K562 (cell line): ENCODE measurements around the gene FPGS. TPM values are rescaled to one million over a fixed set of nuclear protein-coding genes. Genes with fewer than 3 reads are reported as not detected.
A peak's percentile ranks its signal among the peaks of the same experiment; 100 is the strongest.

Source experiments
- ATF7 ChIP-seq: fragments of 450-650 bp; IDR thresholded peaks from 2 replicates; pipeline ENCODE4 v1.7.1; 2014; ENCODE audit warnings: mild to moderate bottlenecking, moderate library complexity
- BRCA1 ChIP-seq, 2 experiments: fragments of 450-650 bp in 1 of 2; sonication (generic) in 1 of 2; formaldehyde crosslinking in 1 of 2; IDR thresholded peaks; 2 replicates each; pipeline versions ENCODE4 v1.5.0 to v1.6.1; 2017 to 2020; ENCODE audit warnings: mild to moderate bottlenecking in 1 of 2, missing genetic modification reagents in 1 of 2
- CREB1 ChIP-seq, 2 experiments: sonication (generic) in 1 of 2; formaldehyde crosslinking in 1 of 2; IDR thresholded peaks; 2 replicates each; pipeline versions ENCODE4 v1.6.1 to v1.8.0; 2012 to 2022; ENCODE audit warnings: inconsistent platforms in 1 of 2, mild to moderate bottlenecking in 1 of 2, missing genetic modification reagents in 1 of 2, moderate library complexity in 1 of 2
- DIDO1 ChIP-seq: fragments of 450-650 bp; IDR thresholded peaks from 2 replicates; pipeline ENCODE4 v1.6.1; 2016; ENCODE audit warnings: low read depth, missing biosample characterization, missing genetic modification characterization
- FOXJ3 ChIP-seq: sonication (generic); formaldehyde crosslinking; IDR thresholded peaks from 2 replicates; pipeline ENCODE4 v1.4.0; 2020; ENCODE audit warnings: mild to moderate bottlenecking, missing genetic modification reagents
- HDAC3 ChIP-seq: fragments of 450-650 bp; IDR thresholded peaks from 2 replicates; pipeline ENCODE4 v1.6.1; 2018; ENCODE audit warnings: borderline replicate concordance, mild to moderate bottlenecking, moderate library complexity; ENCODE audit not compliant: partially characterized antibody
- NCOR1 ChIP-seq: fragments of 450-650 bp; IDR thresholded peaks from 2 replicates; pipeline ENCODE4 v1.6.1; 2016; ENCODE audit warnings: mild to moderate bottlenecking, moderate library complexity
- NONO ChIP-seq, 2 experiments: fragments of 200-400 bp in 1 of 2; fragments of 450-650 bp in 1 of 2; formaldehyde crosslinking in 1 of 2; IDR thresholded peaks; 2 replicates each; pipeline ENCODE4 v1.6.1; 2017; ENCODE audit warnings: low read depth in 2 of 2, mild to moderate bottlenecking in 2 of 2, moderate library complexity in 2 of 2, low read length in 1 of 2
- POLR2H ChIP-seq: IDR thresholded peaks from 2 replicates; pipeline ENCODE4 v1.6.1; 2016; ENCODE audit warnings: missing genetic modification characterization, low read depth, mild to moderate bottlenecking, control low read depth, missing compliant biosample characterization, moderate library complexity
- PRDM10 ChIP-seq: fragments of 450-650 bp; IDR thresholded peaks from 2 replicates; pipeline ENCODE4 v1.6.1; 2018; ENCODE audit not compliant: partially characterized antibody
- PYGO2 ChIP-seq: fragments of 450-650 bp; IDR thresholded peaks from 2 replicates; pipeline ENCODE4 v1.6.1; 2016; ENCODE audit warnings: mild to moderate bottlenecking, missing genetic modification characterization, moderate library complexity, missing compliant biosample characterization
- SAFB2 ChIP-seq: fragments of 200-400 bp; formaldehyde crosslinking; IDR thresholded peaks from 2 replicates; pipeline ENCODE4 v1.6.1; 2018; ENCODE audit warnings: borderline replicate concordance, low read length, low read depth, moderate library complexity; ENCODE audit not compliant: severe bottlenecking
- SAP30 ChIP-seq: fragments of 200-600 bp; sonication (generic); IDR thresholded peaks from 2 replicates; pipeline ENCODE4 v1.6.1; 2012; ENCODE audit warnings: borderline replicate concordance, low read depth, mild to moderate bottlenecking, moderate library complexity, low read length, control low read depth, inconsistent platforms; ENCODE audit not compliant: insufficient read depth, poor library complexity, severe bottlenecking
- ZNF175 ChIP-seq: fragments of 200-800 bp; sonication (Bioruptor generic); IDR thresholded peaks from 2 replicates; pipeline ENCODE4 v1.6.1; 2016; ENCODE audit warnings: low read depth, mild to moderate bottlenecking, missing genetic modification characterization, missing compliant biosample characterization
- ZNF408 ChIP-seq: fragments of 250-450 bp; sonication (Bioruptor Pico); IDR thresholded peaks from 2 replicates; pipeline ENCODE4 v1.4.0; 2020; ENCODE audit warnings: low read depth, mild to moderate bottlenecking, moderate library complexity
- polyA plus RNA-seq, 8 experiments: library from polyadenylated mRNA; depleted of rRNA in 4 of 8; stranded (reverse) in 5 of 8; unstranded in 3 of 8; fragments of >200 nt; fragmentation: Nextera tagmentation in 2 of 8; fragmentation: Illumina TruSeq in 1 of 8; extraction: Ambion mirVana in 2 of 8; extraction: Trizol in 1 of 8; gene quantifications; 2 replicates each; pipeline versions ENCODE4 v1.2.1 to v1.2.3, GENCODE V29; 2011 to 2014; ENCODE audit warnings: inconsistent platforms in 1 of 8, missing spikeins in 1 of 8
- total RNA-seq, 7 experiments: library from RNA; depleted of rRNA in 6 of 7; stranded (reverse); fragments of >200 nt in 6 of 7; fragmentation: Illumina TruSeq in 2 of 7; extraction: Trizol in 2 of 7; gene quantifications; 2 replicates each; pipeline versions ENCODE4 v1.2.1 to v1.2.3, GENCODE V29; 2011 to 2021; ENCODE audit warnings: low replicate concordance in 1 of 7
- TF ChIP-seq, protein P1 (sequence below): fragments of 150-350 bp; conservative IDR thresholded peaks from 2 replicates; pipeline ENCODE4 v1.6.1; 2014; ENCODE audit warnings: low read length

FPGS gene
- total and polyA plus RNA-seq, 9 of the 15 experiments (the other 6 are each of a cell fraction or from before 2014, with no cell fraction given), result 0.84 to 86.4 (median 59.2) TPM

- TF ChIP-seq, protein P1, sequence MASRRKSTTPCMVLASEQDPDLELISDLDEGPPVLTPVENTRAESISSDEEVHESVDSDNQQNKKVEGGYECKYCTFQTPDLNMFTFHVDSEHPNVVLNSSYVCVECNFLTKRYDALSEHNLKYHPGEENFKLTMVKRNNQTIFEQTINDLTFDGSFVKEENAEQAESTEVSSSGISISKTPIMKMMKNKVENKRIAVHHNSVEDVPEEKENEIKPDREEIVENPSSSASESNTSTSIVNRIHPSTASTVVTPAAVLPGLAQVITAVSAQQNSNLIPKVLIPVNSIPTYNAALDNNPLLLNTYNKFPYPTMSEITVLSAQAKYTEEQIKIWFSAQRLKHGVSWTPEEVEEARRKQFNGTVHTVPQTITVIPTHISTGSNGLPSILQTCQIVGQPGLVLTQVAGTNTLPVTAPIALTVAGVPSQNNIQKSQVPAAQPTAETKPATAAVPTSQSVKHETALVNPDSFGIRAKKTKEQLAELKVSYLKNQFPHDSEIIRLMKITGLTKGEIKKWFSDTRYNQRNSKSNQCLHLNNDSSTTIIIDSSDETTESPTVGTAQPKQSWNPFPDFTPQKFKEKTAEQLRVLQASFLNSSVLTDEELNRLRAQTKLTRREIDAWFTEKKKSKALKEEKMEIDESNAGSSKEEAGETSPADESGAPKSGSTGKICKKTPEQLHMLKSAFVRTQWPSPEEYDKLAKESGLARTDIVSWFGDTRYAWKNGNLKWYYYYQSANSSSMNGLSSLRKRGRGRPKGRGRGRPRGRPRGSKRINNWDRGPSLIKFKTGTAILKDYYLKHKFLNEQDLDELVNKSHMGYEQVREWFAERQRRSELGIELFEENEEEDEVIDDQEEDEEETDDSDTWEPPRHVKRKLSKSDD, result no peak
- peak; percentile 69 for TF ChIP-seq ATF7
- peak; percentile 41; the same call in 1 of the 2 replicates for TF ChIP-seq PYGO2 (tag)
- no peak for TF ChIP-seq SAP30
- TF ChIP-seq BRCA1 (IDR thresholded peaks at IDR 0.05), result no peak
- no peak for TF ChIP-seq BRCA1 (CRISPR knock-in tag; IDR thresholded peaks at IDR 0.05)
- TF ChIP-seq HDAC3, result no peak
- no peak for TF ChIP-seq SAFB2
- TF ChIP-seq PRDM10, result peak; percentile 84
- TF ChIP-seq NONO (IDR thresholded peaks at IDR 0.05; ENCODE audit: low read depth in 2 of 2, low read length in 1 of 2), result peak; percentile 30 to 90; a peak in 3 of 4 replicates
- TF ChIP-seq FOXJ3, result no peak
- TF ChIP-seq ZNF408 (CRISPR knock-in tag), result no peak
- peak; percentile 68; the same call in 1 of the 2 replicates for TF ChIP-seq ZNF175 (CRISPR knock-in tag)
- peak; percentile 29; the same call in 1 of the 2 replicates for TF ChIP-seq NCOR1
- TF ChIP-seq POLR2H (tag), result peak; percentile 90
- no peak for TF ChIP-seq CREB1 (IDR thresholded peaks at IDR 0.05)
- TF ChIP-seq CREB1 (CRISPR knock-in tag; IDR thresholded peaks at IDR 0.05), result no peak
- no peak for TF ChIP-seq DIDO1 (tag)
Measured at GRCh38 chr9:127828262-127829031, 25.8 kb downstream of the FPGS start (continued).
